Measurements from ENCODE around the gene NEO1.
"Not testable (repeated sequence)": the region's sequence is repeated elsewhere in the genome, so short reads cannot be mapped to it uniquely, and the experiment has no call there.

The NEO1 gene

GRCh38 chr15:73221450-73221849 lies 169.2 kb downstream of the NEO1 start:
- DNase-seq: not testable (repeated sequence)

- peak; percentile 47 for DNase-seq
Measured at GRCh38 chr15:73225358-73226015, 173.2 kb downstream of the NEO1 start.

- no peak for DNase-seq
Measured at GRCh38 chr15:73226093-73226814, 174.0 kb downstream of the NEO1 start.

GRCh38 chr15:73227433-73228056 lies 175.3 kb downstream of the NEO1 start:
- DNase-seq: no peak

GRCh38 chr15:73228128-73228646 lies 175.9 kb downstream of the NEO1 start:
- DNase-seq: no peak

- DNase-seq: no peak
Measured at GRCh38 chr15:73231661-73232419, 179.6 kb downstream of the NEO1 start.

GRCh38 chr15:73232776-73233175 lies 180.5 kb downstream of the NEO1 start:
- no peak for DNase-seq

- DNase-seq: no peak
Measured at GRCh38 chr15:73233623-73234022, 181.4 kb downstream of the NEO1 start.

GRCh38 chr15:73237910-73238309 lies 185.6 kb downstream of the NEO1 start:
- no peak for DNase-seq

GRCh38 chr15:73239564-73240215 lies 187.4 kb downstream of the NEO1 start:
- no peak for DNase-seq

GRCh38 chr15:73240866-73241499 lies 188.7 kb downstream of the NEO1 start:
- peak; percentile 68 for DNase-seq

GRCh38 chr15:73244333-73244732 lies 192.1 kb downstream of the NEO1 start:
- DNase-seq: no peak

GRCh38 chr15:73246439-73246838 lies 194.2 kb downstream of the NEO1 start:
- no peak for DNase-seq

- no peak for DNase-seq
Measured at GRCh38 chr15:73246898-73247297, 194.6 kb downstream of the NEO1 start.

- DNase-seq: no peak
Measured at GRCh38 chr15:73247331-73247730, 195.1 kb downstream of the NEO1 start.

- no peak for DNase-seq
Measured at GRCh38 chr15:73249499-73249898, 197.2 kb downstream of the NEO1 start.

- DNase-seq: no peak
Measured at GRCh38 chr15:73254598-73254997, 202.3 kb downstream of the NEO1 start.

- DNase-seq: no peak
Measured at GRCh38 chr15:73258271-73259108, 206.2 kb downstream of the NEO1 start.

GRCh38 chr15:73264881-73265280 lies 212.6 kb downstream of the NEO1 start:
- DNase-seq: no peak

GRCh38 chr15:73265536-73266153 lies 213.4 kb downstream of the NEO1 start:
- DNase-seq: peak; percentile 26

- no peak for DNase-seq
Measured at GRCh38 chr15:73268457-73268856, 216.2 kb downstream of the NEO1 start.
